Esophagus muscularis mucosa (tissue), 4 donors: ENCODE measurements around the gene LHFPL6.

ENCODE experiments used
- EP300 ChIP-seq: sonication (generic); formaldehyde crosslinking; IDR thresholded peaks from one replicate; pipeline ENCODE4 v1.6.1; 2017; ENCODE audit warnings: antibody characterized with exemption
- POLR2A ChIP-seq: fragments of 450-650 bp; IDR thresholded peaks from one replicate; pipeline ENCODE4 v1.6.1; 2017; ENCODE audit warnings: antibody characterized with exemption, moderate library complexity, mild to moderate bottlenecking, low read depth
- POLR2AphosphoS5 ChIP-seq, 2 donors: sonication (generic); formaldehyde crosslinking; IDR thresholded peaks; one replicate each; pipeline ENCODE4 v1.6.1; 2017; ENCODE audit warnings: antibody characterized with exemption in 2 of 2
- TF ChIP-seq, protein P1 (sequence below), 3 experiments: fragments of 200-600 bp in 2 of 3; fragments of 450-650 bp in 1 of 3; sonication (generic) in 2 of 3; IDR thresholded peaks; one replicate each; pipeline ENCODE4 v1.5.1; 2017 to 2019; ENCODE audit warnings: antibody characterized with exemption in 3 of 3, mild to moderate bottlenecking in 2 of 3, moderate library complexity in 1 of 3

DNA sequence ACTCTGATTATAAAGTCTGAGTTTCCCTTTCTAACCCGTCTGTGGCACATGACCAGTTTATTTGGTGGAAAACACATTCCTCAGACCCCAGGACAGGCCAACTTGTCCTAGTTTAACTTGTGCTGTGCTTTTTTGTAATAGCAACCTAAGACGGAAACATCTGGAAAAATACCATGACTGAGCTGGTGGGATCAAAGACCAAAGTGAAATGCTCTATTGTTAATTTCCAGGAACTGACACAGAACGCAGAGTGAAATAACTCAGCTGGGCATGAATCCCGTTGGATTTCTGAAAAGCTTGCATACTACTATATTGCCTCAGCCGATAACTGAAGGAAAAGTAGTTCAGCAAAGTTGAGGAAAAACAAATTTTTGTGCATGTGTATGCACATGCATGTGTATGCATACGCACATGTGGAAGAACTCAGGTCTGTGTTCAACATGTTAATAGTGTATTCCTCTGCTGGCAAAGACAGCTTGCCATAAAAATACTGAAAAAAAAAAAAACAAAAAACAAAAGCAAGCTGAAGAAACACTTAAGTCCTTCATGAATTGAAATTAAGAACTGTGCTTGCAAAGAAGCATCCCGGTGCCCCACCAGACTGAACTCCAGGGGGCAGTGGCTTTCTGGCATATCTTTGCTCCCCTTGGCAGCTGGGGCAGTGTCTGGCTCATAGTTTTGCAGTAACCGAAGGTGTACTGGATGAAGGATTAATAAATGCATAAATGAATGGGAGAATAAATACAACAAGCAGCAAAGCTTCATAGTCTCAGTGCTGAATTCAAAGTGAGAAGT, 187.8 kb downstream of the LHFPL6 start:
- no peak for TF ChIP-seq POLR2A
- TF ChIP-seq, protein P1, sequence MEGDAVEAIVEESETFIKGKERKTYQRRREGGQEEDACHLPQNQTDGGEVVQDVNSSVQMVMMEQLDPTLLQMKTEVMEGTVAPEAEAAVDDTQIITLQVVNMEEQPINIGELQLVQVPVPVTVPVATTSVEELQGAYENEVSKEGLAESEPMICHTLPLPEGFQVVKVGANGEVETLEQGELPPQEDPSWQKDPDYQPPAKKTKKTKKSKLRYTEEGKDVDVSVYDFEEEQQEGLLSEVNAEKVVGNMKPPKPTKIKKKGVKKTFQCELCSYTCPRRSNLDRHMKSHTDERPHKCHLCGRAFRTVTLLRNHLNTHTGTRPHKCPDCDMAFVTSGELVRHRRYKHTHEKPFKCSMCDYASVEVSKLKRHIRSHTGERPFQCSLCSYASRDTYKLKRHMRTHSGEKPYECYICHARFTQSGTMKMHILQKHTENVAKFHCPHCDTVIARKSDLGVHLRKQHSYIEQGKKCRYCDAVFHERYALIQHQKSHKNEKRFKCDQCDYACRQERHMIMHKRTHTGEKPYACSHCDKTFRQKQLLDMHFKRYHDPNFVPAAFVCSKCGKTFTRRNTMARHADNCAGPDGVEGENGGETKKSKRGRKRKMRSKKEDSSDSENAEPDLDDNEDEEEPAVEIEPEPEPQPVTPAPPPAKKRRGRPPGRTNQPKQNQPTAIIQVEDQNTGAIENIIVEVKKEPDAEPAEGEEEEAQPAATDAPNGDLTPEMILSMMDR (IDR thresholded peaks at IDR 0.05) = peak; percentile 45 to 63 (median 51)
- peak; percentile 33 to 71 for TF ChIP-seq POLR2AphosphoS5 (IDR thresholded peaks at IDR 0.05)
- no peak for TF ChIP-seq EP300
